ENCODE data around the gene SPATA31D1. TPM values are rescaled to one million over a fixed set of nuclear protein-coding genes. Genes with fewer than 3 reads are reported as not detected.

The SPATA31D1 gene
- total and polyA plus RNA-seq, 2 experiments from 2014 or later, result not detected

GRCh38 chr9:81971727-81972126 is 16.8 kb upstream of the SPATA31D1 start:
- Histone ChIP-seq H3K9me3 (ENCODE audit: low read depth) (no peaks in the 10 kb centered on the region), H3K36me3 (replicated peaks; ENCODE audit: insufficient read depth, low read depth) (no peaks in the 10 kb centered on the region), H3K4me2 (no peak overlapping the region), H3K9me2 (replicated peaks; ENCODE audit: insufficient read depth) (no peaks in the 10 kb centered on the region), H3K4me1 (ENCODE audit: insufficient read depth) (no peaks in the 10 kb centered on the region), H3K79me2 (no peaks in the 10 kb centered on the region), H4K20me1 (ENCODE audit: insufficient read depth, poor library complexity, severe bottlenecking) (no peaks in the 10 kb centered on the region), H3K4me3 (no peak overlapping the region), H3K27ac (no peak overlapping the region), H2AFZ (no peak overlapping the region), H3K27me3 (no peaks in the 10 kb centered on the region)
- DNase-seq (ENCODE audit: low spot score), result no peak
- TF ChIP-seq EZH2 (IDR thresholded peaks at IDR 0.05; ENCODE audit: borderline replicate concordance), result no peak
- no peak for TF ChIP-seq CTCF (IDR thresholded peaks at IDR 0.05; ENCODE audit: poor library complexity)
- TF ChIP-seq EZH2phosphoT487 (IDR thresholded peaks at IDR 0.05; ENCODE audit: low read depth, severe bottlenecking, unreplicated experiment), result no peak

GRCh38 chr9:81974764-81975163 is 13.8 kb upstream of the SPATA31D1 start:
- no peak overlapping the region for H3K4me3 ChIP-seq
- no peak overlapping the region for H3K27ac ChIP-seq
- H3K36me3 ChIP-seq (replicated peaks; ENCODE audit: insufficient read depth, low read depth), result no peaks in the 10 kb centered on the region
- DNase-seq (ENCODE audit: low spot score), result no peak
- H3K4me1 ChIP-seq (ENCODE audit: insufficient read depth), result no peaks in the 10 kb centered on the region
- no peaks in the 10 kb centered on the region for H3K9me3 ChIP-seq (ENCODE audit: low read depth)
- no peaks in the 10 kb centered on the region for H3K79me2 ChIP-seq
- no peak overlapping the region for H2AFZ ChIP-seq
- H3K27me3 ChIP-seq, result no peaks in the 10 kb centered on the region
- no peaks in the 10 kb centered on the region for H4K20me1 ChIP-seq (ENCODE audit: insufficient read depth, poor library complexity, severe bottlenecking)
- WGBS (ENCODE audit: low lambda C conversion rate, missing lambda C conversion rate), result 86% methylated on average over 5 of the region's 5 CpGs
- no peak overlapping the region for H3K4me2 ChIP-seq
- TF ChIP-seq CTCF (IDR thresholded peaks at IDR 0.05; ENCODE audit: poor library complexity), result no peak
- TF ChIP-seq EZH2 (IDR thresholded peaks at IDR 0.05; ENCODE audit: borderline replicate concordance), result no peak
- no peak for TF ChIP-seq EZH2phosphoT487 (IDR thresholded peaks at IDR 0.05; ENCODE audit: low read depth, severe bottlenecking, unreplicated experiment)
- H3K9me2 ChIP-seq (replicated peaks; ENCODE audit: insufficient read depth), result no peaks in the 10 kb centered on the region

- H3K36me3 ChIP-seq (replicated peaks; ENCODE audit: insufficient read depth, low read depth), result no peaks in the 10 kb centered on the region
- H3K4me2 ChIP-seq, result no peak overlapping the region
- no peaks in the 10 kb centered on the region for H3K4me1 ChIP-seq (ENCODE audit: insufficient read depth)
- H2AFZ ChIP-seq, result no peak overlapping the region
- no peaks in the 10 kb centered on the region for H3K9me2 ChIP-seq (replicated peaks; ENCODE audit: insufficient read depth)
- H4K20me1 ChIP-seq (ENCODE audit: insufficient read depth, poor library complexity, severe bottlenecking), result no peaks in the 10 kb centered on the region
- no peak for DNase-seq (ENCODE audit: low spot score)
- no peak overlapping the region for H3K27ac ChIP-seq
- no peak for TF ChIP-seq EZH2phosphoT487 (IDR thresholded peaks at IDR 0.05; ENCODE audit: low read depth, severe bottlenecking, unreplicated experiment)
- TF ChIP-seq CTCF (IDR thresholded peaks at IDR 0.05; ENCODE audit: poor library complexity), result no peak
- TF ChIP-seq EZH2 (IDR thresholded peaks at IDR 0.05; ENCODE audit: borderline replicate concordance), result no peak
- H3K27me3 ChIP-seq, result no peaks in the 10 kb centered on the region
- WGBS (ENCODE audit: low lambda C conversion rate, missing lambda C conversion rate), result 91% methylated on average over 11 of the region's 11 CpGs
- H3K9me3 ChIP-seq (ENCODE audit: low read depth), result no peaks in the 10 kb centered on the region
- H3K79me2 ChIP-seq, result no peaks in the 10 kb centered on the region
- no peak overlapping the region for H3K4me3 ChIP-seq
Observed at GRCh38 chr9:81976351-81976750, 12.2 kb upstream of the SPATA31D1 start.

DNA sequence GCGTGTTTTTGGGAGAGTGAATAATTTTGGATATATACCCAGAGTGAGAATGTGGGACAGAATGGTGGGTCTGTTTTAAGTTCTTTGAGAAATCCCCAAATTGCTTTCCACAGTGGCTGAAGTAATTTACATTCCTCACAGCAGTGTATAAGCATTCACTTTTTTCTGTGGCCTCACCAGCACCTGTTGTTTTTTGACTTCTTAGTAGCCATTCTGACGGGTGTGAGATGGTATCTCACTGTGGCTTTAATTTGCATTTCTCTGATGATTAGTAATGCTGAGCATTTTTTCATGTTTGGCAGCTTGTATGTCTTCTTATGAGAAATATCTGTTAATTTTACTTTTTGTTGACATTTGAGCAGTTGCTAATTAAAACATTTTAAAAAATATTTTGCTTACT is 9.4 kb upstream of the SPATA31D1 start:
- H3K9me2 ChIP-seq (replicated peaks; ENCODE audit: insufficient read depth), result no peaks in the 10 kb centered on the region
- no peak for DNase-seq (ENCODE audit: low spot score)
- no peak overlapping the region for H3K27ac ChIP-seq
- H4K20me1 ChIP-seq (ENCODE audit: insufficient read depth, poor library complexity, severe bottlenecking), result no peaks in the 10 kb centered on the region
- H3K79me2 ChIP-seq, result no peaks in the 10 kb centered on the region
- no peak for TF ChIP-seq EZH2 (IDR thresholded peaks at IDR 0.05; ENCODE audit: borderline replicate concordance)
- TF ChIP-seq EZH2phosphoT487 (IDR thresholded peaks at IDR 0.05; ENCODE audit: low read depth, severe bottlenecking, unreplicated experiment), result no peak
- TF ChIP-seq CTCF (IDR thresholded peaks at IDR 0.05; ENCODE audit: poor library complexity), result no peak
- H3K4me1 ChIP-seq (ENCODE audit: insufficient read depth), result no peaks in the 10 kb centered on the region
- H3K4me3 ChIP-seq, result no peak overlapping the region
- 84% methylated on average over 2 of the region's 2 CpGs for WGBS (ENCODE audit: low lambda C conversion rate, missing lambda C conversion rate)
- no peaks in the 10 kb centered on the region for H3K9me3 ChIP-seq (ENCODE audit: low read depth)
- no peak overlapping the region for H2AFZ ChIP-seq
- no peaks in the 10 kb centered on the region for H3K27me3 ChIP-seq
- H3K4me2 ChIP-seq, result no peak overlapping the region
- H3K36me3 ChIP-seq (replicated peaks; ENCODE audit: insufficient read depth, low read depth), result no peaks in the 10 kb centered on the region

Measured in hepatocyte (in vitro differentiated cells).